ENCODE data around the gene KCNS1. TPM values are rescaled to one million over a fixed set of nuclear protein-coding genes. Genes with fewer than 3 reads are reported as not detected.
"Not testable (repeated sequence)": the region's sequence is repeated elsewhere in the genome, so short reads cannot be mapped to it uniquely, and the experiment has no call there.

KCNS1 gene
- total RNA-seq, 1 donor from 2014 or later: 0.53 TPM

DNA sequence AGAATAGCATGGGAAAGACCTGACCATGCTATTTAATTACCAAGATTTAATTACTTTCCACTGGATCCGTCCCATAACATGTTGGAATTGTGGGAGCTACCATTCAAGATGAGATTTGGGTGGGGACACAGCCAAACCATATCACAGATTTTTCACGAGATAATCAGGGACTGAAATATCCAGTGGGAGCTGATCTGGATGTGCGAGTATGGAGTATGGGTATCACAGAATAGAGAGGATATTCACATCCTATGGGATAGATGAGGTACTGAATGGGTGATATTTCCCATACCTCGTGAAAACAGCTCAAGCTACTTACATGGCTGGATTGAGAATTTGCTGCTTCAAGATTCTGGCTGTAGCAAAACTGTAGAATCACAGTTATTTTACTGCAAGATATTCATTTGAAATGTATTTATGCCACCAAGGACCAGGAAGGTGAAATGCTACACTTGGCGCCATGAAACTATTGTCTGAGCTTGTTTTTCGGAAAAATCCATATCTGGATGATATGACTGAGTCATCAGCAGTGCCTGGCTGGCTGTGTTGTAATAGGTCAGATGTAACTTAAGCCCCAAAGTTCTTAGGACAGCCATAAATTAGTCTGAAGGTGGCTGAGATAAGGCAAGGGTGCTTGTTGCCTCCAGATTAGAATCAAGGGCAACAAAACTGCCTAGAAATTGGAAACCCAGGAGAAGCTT is 29.8 kb downstream of the KCNS1 start:
- peak; percentile 85 for DNase-seq (ENCODE audit: low read depth)

GRCh38 chr20:45069261-45069660 is 31.7 kb downstream of the KCNS1 start:
- TF ChIP-seq, protein P1, sequence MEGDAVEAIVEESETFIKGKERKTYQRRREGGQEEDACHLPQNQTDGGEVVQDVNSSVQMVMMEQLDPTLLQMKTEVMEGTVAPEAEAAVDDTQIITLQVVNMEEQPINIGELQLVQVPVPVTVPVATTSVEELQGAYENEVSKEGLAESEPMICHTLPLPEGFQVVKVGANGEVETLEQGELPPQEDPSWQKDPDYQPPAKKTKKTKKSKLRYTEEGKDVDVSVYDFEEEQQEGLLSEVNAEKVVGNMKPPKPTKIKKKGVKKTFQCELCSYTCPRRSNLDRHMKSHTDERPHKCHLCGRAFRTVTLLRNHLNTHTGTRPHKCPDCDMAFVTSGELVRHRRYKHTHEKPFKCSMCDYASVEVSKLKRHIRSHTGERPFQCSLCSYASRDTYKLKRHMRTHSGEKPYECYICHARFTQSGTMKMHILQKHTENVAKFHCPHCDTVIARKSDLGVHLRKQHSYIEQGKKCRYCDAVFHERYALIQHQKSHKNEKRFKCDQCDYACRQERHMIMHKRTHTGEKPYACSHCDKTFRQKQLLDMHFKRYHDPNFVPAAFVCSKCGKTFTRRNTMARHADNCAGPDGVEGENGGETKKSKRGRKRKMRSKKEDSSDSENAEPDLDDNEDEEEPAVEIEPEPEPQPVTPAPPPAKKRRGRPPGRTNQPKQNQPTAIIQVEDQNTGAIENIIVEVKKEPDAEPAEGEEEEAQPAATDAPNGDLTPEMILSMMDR (IDR thresholded peaks at IDR 0.05; ENCODE audit: insufficient read depth, low read length, severe bottlenecking): no peak
- H3K27me3 ChIP-seq (ENCODE audit: control insufficient read depth, insufficient read depth, low read length): no peaks in the 10 kb centered on the region
- H3K4me3 ChIP-seq (ENCODE audit: low read depth, low read length): no peak overlapping the region
- peaks cover 1% of the 10 kb centered on the region for H3K36me3 ChIP-seq (ENCODE audit: control insufficient read depth, insufficient read depth, low read length)
- DNase-seq (ENCODE audit: low read depth): no peak
- FAIRE-seq: no peak

More for the DNA sequence above, 29.8 kb downstream of the KCNS1 start:
- Histone ChIP-seq H3K27me3 (ENCODE audit: control insufficient read depth, insufficient read depth, low read length) (no peaks in the 10 kb centered on the region), H3K4me3 (ENCODE audit: low read depth, low read length) (no peak overlapping the region), H3K36me3 (ENCODE audit: control insufficient read depth, insufficient read depth, low read length) (peaks cover 8% of the 10 kb centered on the region)
- no peak for FAIRE-seq
- TF ChIP-seq, protein P1 (IDR thresholded peaks at IDR 0.05; ENCODE audit: insufficient read depth, low read length, severe bottlenecking): no peak

DNA sequence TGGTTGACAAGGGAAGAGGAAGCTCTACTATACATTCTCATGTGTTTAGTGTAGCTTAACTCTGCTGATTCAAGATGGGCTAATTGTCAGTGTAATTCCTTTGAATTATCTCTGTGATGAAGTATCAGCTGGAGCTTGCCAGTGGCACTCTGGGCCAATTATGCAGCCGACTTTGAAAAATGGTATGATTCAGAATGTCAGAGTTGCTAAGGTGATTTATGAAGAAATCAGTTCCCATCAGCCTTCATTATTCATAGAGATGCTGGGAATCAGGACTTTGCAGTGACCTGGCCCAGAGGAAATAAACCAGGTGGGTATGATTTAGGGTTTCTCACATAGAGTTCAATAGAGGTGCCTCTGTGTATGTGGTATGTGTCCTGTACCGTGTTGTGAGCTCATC is 33.4 kb downstream of the KCNS1 start:
- Histone ChIP-seq H3K27me3 (ENCODE audit: control insufficient read depth, insufficient read depth, low read length) (no peaks in the 10 kb centered on the region), H3K36me3 (ENCODE audit: control insufficient read depth, insufficient read depth, low read length) (peaks cover 1% of the 10 kb centered on the region), H3K4me3 (ENCODE audit: low read depth, low read length) (no peak overlapping the region)
- TF ChIP-seq, protein P1 (IDR thresholded peaks at IDR 0.05; ENCODE audit: insufficient read depth, low read length, severe bottlenecking): no peak
- FAIRE-seq (no peak), DNase-seq (ENCODE audit: low read depth) (peak; percentile 86)

DNA sequence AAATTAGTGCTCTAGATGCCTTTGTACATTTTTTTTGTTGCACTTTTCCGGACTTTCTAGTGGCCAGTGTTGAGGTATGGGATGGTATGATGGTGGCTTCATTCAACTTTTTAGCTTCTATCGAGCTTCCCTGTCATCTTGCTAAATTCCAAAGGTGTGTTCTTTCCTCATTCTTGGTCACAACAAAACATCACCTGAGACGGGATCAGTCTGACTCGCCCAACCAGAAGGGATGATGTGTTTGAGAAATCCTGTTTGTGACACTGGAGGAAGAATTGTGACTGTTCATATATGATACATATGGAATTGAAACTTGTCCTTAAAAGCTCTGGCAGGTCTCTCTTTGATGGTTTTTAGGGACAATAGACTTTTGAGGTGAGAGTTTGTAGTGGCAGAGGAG is 33.8 kb downstream of the KCNS1 start:
- TF ChIP-seq, protein P1 (IDR thresholded peaks at IDR 0.05; ENCODE audit: insufficient read depth, low read length, severe bottlenecking): no peak
- H3K27me3 ChIP-seq (ENCODE audit: control insufficient read depth, insufficient read depth, low read length): no peaks in the 10 kb centered on the region
- FAIRE-seq: no peak
- H3K36me3 ChIP-seq (ENCODE audit: control insufficient read depth, insufficient read depth, low read length): peaks cover 1% of the 10 kb centered on the region
- no peak overlapping the region for H3K4me3 ChIP-seq (ENCODE audit: low read depth, low read length)
- peak; percentile 67 for DNase-seq (ENCODE audit: low read depth)

DNA sequence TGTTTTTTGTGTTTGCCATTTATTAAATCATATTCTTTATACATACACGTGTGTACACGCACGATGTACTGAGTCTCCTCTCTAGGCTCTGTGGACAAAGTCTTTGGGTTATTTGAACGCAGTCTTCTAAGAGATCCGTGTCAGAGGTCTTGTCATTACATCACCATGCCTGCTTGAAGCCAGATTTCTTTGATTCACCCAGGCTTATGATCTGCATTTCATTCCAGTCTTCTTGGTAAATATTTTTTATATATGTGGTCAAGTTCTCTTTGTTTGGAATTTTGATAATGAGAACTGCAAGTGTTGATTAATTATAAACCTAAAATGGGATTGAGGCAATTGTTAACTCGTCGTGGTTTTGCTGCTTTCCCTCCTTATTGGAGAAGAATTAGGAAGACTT is 34.6 kb downstream of the KCNS1 start:
- no peak for DNase-seq (ENCODE audit: low read depth)
- FAIRE-seq: no peak
- peaks cover 1% of the 10 kb centered on the region for H3K36me3 ChIP-seq (ENCODE audit: control insufficient read depth, insufficient read depth, low read length)
- H3K4me3 ChIP-seq (ENCODE audit: low read depth, low read length): no peak overlapping the region
- TF ChIP-seq, protein P1 (IDR thresholded peaks at IDR 0.05; ENCODE audit: insufficient read depth, low read length, severe bottlenecking): no peak
- no peaks in the 10 kb centered on the region for H3K27me3 ChIP-seq (ENCODE audit: control insufficient read depth, insufficient read depth, low read length)

DNA sequence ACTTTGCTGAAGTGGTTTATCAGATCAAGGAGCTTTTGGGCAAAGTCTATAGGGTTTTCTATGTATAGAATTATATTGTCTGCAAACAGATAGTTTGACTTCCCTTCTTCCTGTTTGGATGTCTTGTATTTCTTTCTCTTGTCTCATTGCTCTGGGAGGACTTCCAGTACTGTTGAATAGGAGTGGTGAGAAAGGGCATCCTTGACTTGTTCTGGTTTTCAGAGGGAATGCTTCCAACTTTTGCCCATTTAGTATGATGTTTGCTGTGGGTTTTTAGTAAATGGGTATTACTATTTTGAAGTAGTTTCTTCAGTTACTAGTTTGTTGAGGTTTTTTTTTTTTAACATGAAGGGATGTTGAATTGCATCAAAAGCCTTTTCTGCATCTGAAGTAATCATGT is 36.1 kb downstream of the KCNS1 start:
- Histone ChIP-seq H3K4me3 (ENCODE audit: low read depth, low read length) (no peak overlapping the region), H3K27me3 (ENCODE audit: control insufficient read depth, insufficient read depth, low read length) (no peaks in the 10 kb centered on the region), H3K36me3 (ENCODE audit: control insufficient read depth, insufficient read depth, low read length) (peaks cover 1% of the 10 kb centered on the region)
- FAIRE-seq: no peak
- TF ChIP-seq, protein P1 (IDR thresholded peaks at IDR 0.05; ENCODE audit: insufficient read depth, low read length, severe bottlenecking): no peak
- DNase-seq (ENCODE audit: low read depth): no peak

- not testable (repeated sequence) for H3K36me3 ChIP-seq (ENCODE audit: control insufficient read depth, insufficient read depth, low read length); H3K27me3 ChIP-seq (ENCODE audit: control insufficient read depth, insufficient read depth, low read length); DNase-seq (ENCODE audit: low read depth); H3K4me3 ChIP-seq (ENCODE audit: low read depth, low read length); FAIRE-seq
Measured at GRCh38 chr20:45063107-45063506, 37.8 kb downstream of the KCNS1 start.
